Activated gamma-delta T cell (primary cell): ENCODE data around the gene FAM200B.

Experiments used
- DNase-seq: peaks from one replicate; lab custom pipeline; 2025; lab: John Stamatoyannopoulos, UW
- total RNA-seq, 2 donors: gene quantifications; one replicate each; lab custom pipeline; 2026; lab: John Stamatoyannopoulos, UW

Gene FAM200B
- 8.6 reads per million in 2 donors for total RNA-seq

- DNase-seq: peak; percentile 71
Observed at GRCh38 chr4:15681372-15682241, at the start of gene FAM200B. TSS of gene FAM200B (plus strand) at chr4:15681827. CDS start at chr4:15686978, 5,151 bp downstream.

- DNase-seq: no peak
Observed at GRCh38 chr4:15636818-15637217, 44.8 kb upstream of the FAM200B start.

GRCh38 chr4:15638418-15638817 lies 43.2 kb upstream of the FAM200B start:
- no peak for DNase-seq

- no peak for DNase-seq
Observed at GRCh38 chr4:15648600-15648999, 33.0 kb upstream of the FAM200B start.

GRCh38 chr4:15649914-15650545 lies 31.6 kb upstream of the FAM200B start:
- no peak for DNase-seq

- no peak for DNase-seq
Observed at GRCh38 chr4:15651676-15652075, 30.0 kb upstream of the FAM200B start.

- DNase-seq: no peak
Observed at GRCh38 chr4:15652191-15652590, 29.4 kb upstream of the FAM200B start.

GRCh38 chr4:15652841-15653240 lies 28.8 kb upstream of the FAM200B start:
- DNase-seq: no peak

- no peak for DNase-seq
Observed at GRCh38 chr4:15653420-15653819, 28.2 kb upstream of the FAM200B start.

GRCh38 chr4:15653864-15654592 lies 27.6 kb upstream of the FAM200B start:
- no peak for DNase-seq

GRCh38 chr4:15654593-15655222 lies 26.9 kb upstream of the FAM200B start:
- DNase-seq: no peak

- peak; percentile 76 for DNase-seq
Observed at GRCh38 chr4:15655223-15656037, 26.2 kb upstream of the FAM200B start, which contains the start of gene FBXL5. TSS of gene FBXL5 (minus strand) at chr4:15655357. CDS start at chr4:15655287, 70 bp downstream.

GRCh38 chr4:15656038-15656470 lies 25.6 kb upstream of the FAM200B start:
- no peak for DNase-seq

- DNase-seq: no peak
Observed at GRCh38 chr4:15657366-15657765, 24.3 kb upstream of the FAM200B start.

- no peak for DNase-seq
Observed at GRCh38 chr4:15658136-15658770, 23.4 kb upstream of the FAM200B start.

- DNase-seq: no peak
Observed at GRCh38 chr4:15658781-15659180, 22.8 kb upstream of the FAM200B start.

- no peak for DNase-seq
Observed at GRCh38 chr4:15659768-15660570, 21.7 kb upstream of the FAM200B start.

- no peak for DNase-seq
Observed at GRCh38 chr4:15665753-15666365, 15.8 kb upstream of the FAM200B start.

GRCh38 chr4:15667006-15667405 lies 14.6 kb upstream of the FAM200B start:
- DNase-seq: no peak
